ENCODE data around the gene SEPTIN7. TPM values are rescaled to one million over a fixed set of nuclear protein-coding genes. Genes with fewer than 3 reads are reported as not detected.

The SEPTIN7 gene
- total RNA-seq, 1 donor from 2014 or later, result 151 TPM

DNA sequence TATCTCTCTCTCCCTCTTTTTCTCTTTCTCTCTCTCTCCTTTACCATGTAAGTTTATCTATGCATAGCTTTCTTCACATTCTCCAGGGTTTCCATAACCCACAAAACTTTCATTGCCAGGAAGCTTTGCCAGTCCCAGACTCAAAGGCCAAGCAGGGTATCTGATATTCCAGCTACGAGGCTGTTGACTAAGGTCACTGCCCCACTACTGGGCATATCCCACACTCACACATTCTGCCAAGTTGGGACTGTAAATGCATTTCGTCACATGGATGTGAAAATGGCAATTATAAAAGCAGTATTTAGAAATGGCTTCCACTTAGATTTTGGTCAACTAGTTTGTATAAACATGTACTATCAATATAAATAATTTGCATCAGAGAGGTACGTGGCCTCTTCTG lies 43.3 kb upstream of the SEPTIN7 start:
- intact Hi-C loops (cut with DNase I), result loop anchor here (10.0 kb wide), 1 partner anchor 47 kb away; the partner anchor contains the start of gene SEPTIN7
- TF ChIP-seq, protein P1, sequence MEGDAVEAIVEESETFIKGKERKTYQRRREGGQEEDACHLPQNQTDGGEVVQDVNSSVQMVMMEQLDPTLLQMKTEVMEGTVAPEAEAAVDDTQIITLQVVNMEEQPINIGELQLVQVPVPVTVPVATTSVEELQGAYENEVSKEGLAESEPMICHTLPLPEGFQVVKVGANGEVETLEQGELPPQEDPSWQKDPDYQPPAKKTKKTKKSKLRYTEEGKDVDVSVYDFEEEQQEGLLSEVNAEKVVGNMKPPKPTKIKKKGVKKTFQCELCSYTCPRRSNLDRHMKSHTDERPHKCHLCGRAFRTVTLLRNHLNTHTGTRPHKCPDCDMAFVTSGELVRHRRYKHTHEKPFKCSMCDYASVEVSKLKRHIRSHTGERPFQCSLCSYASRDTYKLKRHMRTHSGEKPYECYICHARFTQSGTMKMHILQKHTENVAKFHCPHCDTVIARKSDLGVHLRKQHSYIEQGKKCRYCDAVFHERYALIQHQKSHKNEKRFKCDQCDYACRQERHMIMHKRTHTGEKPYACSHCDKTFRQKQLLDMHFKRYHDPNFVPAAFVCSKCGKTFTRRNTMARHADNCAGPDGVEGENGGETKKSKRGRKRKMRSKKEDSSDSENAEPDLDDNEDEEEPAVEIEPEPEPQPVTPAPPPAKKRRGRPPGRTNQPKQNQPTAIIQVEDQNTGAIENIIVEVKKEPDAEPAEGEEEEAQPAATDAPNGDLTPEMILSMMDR (IDR thresholded peaks at IDR 0.05), result no peak
- TF ChIP-seq POLR2A (IDR thresholded peaks at IDR 0.05) (no peak), POLR2AphosphoS5 (IDR thresholded peaks at IDR 0.05; ENCODE audit: insufficient read depth in 1 of 2, low read depth in 1 of 2) (no peak)
- Histone ChIP-seq H3K36me3 (no peaks in the 10 kb centered on the region), H3K27ac (no peak overlapping the region), H3K4me1 (peaks cover 26% of the 10 kb centered on the region), H3K27me3 (no peaks in the 10 kb centered on the region), H3K4me3 (no peak overlapping the region), H3K9me3 (no peaks in the 10 kb centered on the region)
- DNase-seq (ENCODE audit: extremely low spot score in 2 of 2), result no peak

DNA sequence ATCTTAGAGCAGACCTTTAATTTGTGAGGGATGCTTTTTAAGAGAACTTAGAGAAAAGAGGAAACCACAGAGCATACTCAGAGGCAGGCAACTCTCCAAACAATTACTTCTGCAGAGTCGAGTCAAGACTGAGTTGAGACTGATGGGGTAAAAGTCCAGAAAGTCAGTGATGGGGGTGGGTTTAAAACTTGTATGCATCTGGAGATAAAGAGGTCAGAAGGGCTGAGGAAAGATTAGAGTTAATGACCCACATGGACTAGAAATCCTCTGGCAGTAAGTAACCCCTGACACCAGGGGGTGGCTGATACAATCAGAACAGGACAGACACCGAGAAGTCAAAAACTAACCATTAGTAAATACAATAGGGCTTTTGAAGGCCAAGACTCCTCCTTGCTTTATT lies 42.4 kb upstream of the SEPTIN7 start:
- TF ChIP-seq POLR2A (IDR thresholded peaks at IDR 0.05) (no peak), POLR2AphosphoS5 (IDR thresholded peaks at IDR 0.05; ENCODE audit: insufficient read depth in 1 of 2, low read depth in 1 of 2) (no peak)
- TF ChIP-seq, protein P1 (IDR thresholded peaks at IDR 0.05), result no peak
- intact Hi-C loops (cut with DNase I), result loop anchor here (10.0 kb wide), 1 partner anchor 46 kb away; the partner anchor contains the start of gene SEPTIN7
- Histone ChIP-seq H3K4me1 (peaks cover 25% of the 10 kb centered on the region), H3K27ac (no peak overlapping the region), H3K36me3 (no peaks in the 10 kb centered on the region), H3K4me3 (no peak overlapping the region), H3K27me3 (no peaks in the 10 kb centered on the region), H3K9me3 (no peaks in the 10 kb centered on the region)
- DNase-seq (ENCODE audit: extremely low spot score in 2 of 2), result no peak

DNA sequence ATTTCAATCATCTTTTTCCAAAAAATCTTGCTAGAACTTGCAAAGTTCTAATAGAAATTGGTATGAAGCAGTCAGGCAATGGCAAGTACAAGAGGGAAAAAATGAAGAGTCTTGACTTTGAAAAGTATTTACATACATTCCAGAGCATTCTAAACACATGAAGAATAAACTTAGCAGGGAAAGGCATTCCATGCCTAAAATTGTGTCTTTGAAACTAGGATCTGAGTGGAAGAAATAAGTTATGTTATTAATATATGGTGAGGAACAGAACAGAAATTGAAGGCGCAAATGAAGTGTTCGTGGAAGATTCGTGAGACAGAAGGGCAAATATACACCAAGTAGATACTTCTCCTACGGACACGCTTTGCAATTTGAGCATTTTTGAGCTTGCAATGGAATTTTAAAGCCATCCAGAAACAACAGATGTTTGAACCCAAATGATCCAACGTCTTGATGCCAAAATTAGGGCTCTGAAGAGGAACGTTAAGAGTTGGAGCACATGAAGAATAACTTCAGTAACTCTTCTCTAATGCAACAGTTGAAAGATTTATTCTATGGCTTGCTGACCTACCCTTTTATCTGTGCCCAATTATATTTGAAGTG lies 40.6 kb upstream of the SEPTIN7 start:
- H3K9me3 ChIP-seq, result no peaks in the 10 kb centered on the region
- no peak overlapping the region for H3K4me3 ChIP-seq
- no peak for DNase-seq (ENCODE audit: extremely low spot score in 2 of 2)
- TF ChIP-seq, protein P1 (IDR thresholded peaks at IDR 0.05), result no peak
- TF ChIP-seq POLR2A (IDR thresholded peaks at IDR 0.05) (no peak), POLR2AphosphoS5 (IDR thresholded peaks at IDR 0.05; ENCODE audit: insufficient read depth in 1 of 2, low read depth in 1 of 2) (no peak)
- peaks cover 15% of the 10 kb centered on the region for H3K4me1 ChIP-seq
- intact Hi-C loops (cut with DNase I), result no loop called here
- H3K36me3 ChIP-seq, result no peaks in the 10 kb centered on the region
- H3K27me3 ChIP-seq, result no peaks in the 10 kb centered on the region
- no peak overlapping the region for H3K27ac ChIP-seq

- intact Hi-C loops (cut with DNase I), result no loop called here
- Histone ChIP-seq H3K4me3 (no peak overlapping the region), H3K27ac (no peak overlapping the region), H3K4me1 (peaks cover 15% of the 10 kb centered on the region), H3K9me3 (no peaks in the 10 kb centered on the region), H3K36me3 (no peaks in the 10 kb centered on the region), H3K27me3 (no peaks in the 10 kb centered on the region)
- no peak for DNase-seq (ENCODE audit: extremely low spot score in 2 of 2)
- TF ChIP-seq, protein P1 (IDR thresholded peaks at IDR 0.05), result no peak
- TF ChIP-seq POLR2A (IDR thresholded peaks at IDR 0.05) (no peak), POLR2AphosphoS5 (IDR thresholded peaks at IDR 0.05; ENCODE audit: insufficient read depth in 1 of 2, low read depth in 1 of 2) (no peak)
Observed at GRCh38 chr7:35761871-35762677, 38.8 kb upstream of the SEPTIN7 start.

DNA sequence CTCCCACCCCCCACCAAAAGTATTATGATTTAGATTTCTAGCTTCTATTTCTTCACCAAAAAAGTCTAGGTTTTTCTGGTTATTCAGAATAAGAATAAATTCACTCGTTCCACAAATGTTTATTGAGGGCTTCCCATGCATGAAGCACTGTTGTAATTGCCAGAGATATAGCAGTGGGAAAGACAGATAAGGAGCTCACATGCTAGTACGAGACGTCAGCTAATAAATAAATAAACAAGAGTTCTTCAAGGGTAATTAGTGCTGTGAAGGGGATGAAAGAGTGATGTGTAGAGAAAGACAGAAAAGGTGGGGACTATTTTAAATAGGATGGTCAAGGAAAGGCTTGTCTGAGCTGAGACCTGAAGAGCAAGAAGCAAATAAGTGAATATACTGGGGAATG lies 38.1 kb upstream of the SEPTIN7 start:
- intact Hi-C loops (cut with DNase I), result no loop called here
- no peak for TF ChIP-seq POLR2AphosphoS5 (IDR thresholded peaks at IDR 0.05; ENCODE audit: insufficient read depth in 1 of 2, low read depth in 1 of 2)
- TF ChIP-seq, protein P1 (IDR thresholded peaks at IDR 0.05), result no peak
- TF ChIP-seq POLR2A (IDR thresholded peaks at IDR 0.05), result no peak
- H3K4me1 ChIP-seq, result peaks cover 15% of the 10 kb centered on the region
- no peaks in the 10 kb centered on the region for H3K27me3 ChIP-seq
- H3K27ac ChIP-seq, result no peak overlapping the region
- no peaks in the 10 kb centered on the region for H3K36me3 ChIP-seq
- no peak for DNase-seq (ENCODE audit: extremely low spot score in 2 of 2)
- no peaks in the 10 kb centered on the region for H3K9me3 ChIP-seq
- H3K4me3 ChIP-seq, result no peak overlapping the region

All from vagina (tissue), 2 donors.